Panc1 (cell line): Measurements from ENCODE around the gene MRM1. TPM values are rescaled to one million over a fixed set of nuclear protein-coding genes. Genes with fewer than 3 reads are reported as not detected.

Experiments
- ATAC-seq: fragments of 200-7000 bp; cut with Tn5 transposase; 2 replicates; pipeline ENCODE4 v1.9.1; 2020; ENCODE audit warnings: mild to moderate bottlenecking, moderate library complexity
- BruUV-seq: library from RNA; stranded (reverse); fragments of 400-500 nt; replicated peaks from 2 replicates; lab custom pipeline; 2021; lab: Mats Ljungman, UMichigan
- CTCF ChIA-PET: fragments of 300-600 bp; sonication (Branson Sonifier 250); formaldehyde crosslinking; loops from one replicate; lab custom pipeline; 2022; ENCODE audit warnings: antibody characterized with exemption; lab: Charles Lee
- POLR2A ChIA-PET: fragments of 300-600 bp; sonication (Branson Sonifier 250); formaldehyde crosslinking; loops from one replicate; lab custom pipeline; 2022; ENCODE audit warnings: antibody characterized with exemption; lab: Charles Lee
- DNase-seq: peaks from one replicate; pipeline ENCODE4 v3.0.0-alpha.2; 2010; ENCODE audit warnings: low read depth, low spot score
- H3K27ac ChIP-seq: 2 replicates; pipeline ENCODE4 v1.5.1; 2011; ENCODE audit warnings: mild to moderate bottlenecking, low read length, inconsistent platforms
- H3K27me3 ChIP-seq: fragments of 200-500 bp; sonication (Bioruptor generic); 2 replicates; pipeline ENCODE4 v1.6.0; 2014; ENCODE audit warnings: low read length, inconsistent platforms; ENCODE audit not compliant: control insufficient read depth, insufficient read depth
- H3K36me3 ChIP-seq: fragments of 200-500 bp; sonication (Bioruptor generic); 2 replicates; pipeline ENCODE4 v1.5.1; 2014; ENCODE audit warnings: inconsistent platforms, mild to moderate bottlenecking, low read length, moderate library complexity; ENCODE audit not compliant: control insufficient read depth, insufficient read depth
- H3K4me1 ChIP-seq: 2 replicates; pipeline ENCODE4 v1.5.1; 2011; ENCODE audit warnings: inconsistent platforms, mild to moderate bottlenecking, low read length, moderate library complexity; ENCODE audit not compliant: control insufficient read depth, insufficient read depth
- H3K4me3 ChIP-seq, 2 experiments: 2 replicates each; pipeline ENCODE4 v1.5.1; 2011 to 2012; ENCODE audit warnings: low read depth in 2 of 2, low read length in 2 of 2, mild to moderate bottlenecking in 2 of 2, inconsistent platforms in 1 of 2, moderate library complexity in 1 of 2
- H3K9me3 ChIP-seq: fragments of 200-500 bp; sonication (Bioruptor generic); 2 replicates; pipeline ENCODE4 v1.5.1; 2014; ENCODE audit warnings: low read depth, mild to moderate bottlenecking, inconsistent platforms, low read length, moderate library complexity; ENCODE audit not compliant: control insufficient read depth, insufficient read depth
- CTCF ChIP-seq: fragments of 450-650 bp; IDR thresholded peaks from 2 replicates; pipeline ENCODE4 v1.5.1; 2017; ENCODE audit warnings: mild to moderate bottlenecking
- POLR2AphosphoS5 ChIP-seq: IDR thresholded peaks from 2 replicates; pipeline ENCODE4 v1.6.1; 2012; ENCODE audit warnings: mild to moderate bottlenecking, low read depth, low read length, moderate library complexity
- SIN3A ChIP-seq: IDR thresholded peaks from 2 replicates; pipeline ENCODE4 v1.6.1; 2012; ENCODE audit warnings: low read depth, mild to moderate bottlenecking, low read length, moderate library complexity, borderline replicate concordance; ENCODE audit not compliant: insufficient read depth
- TCF7L2 ChIP-seq: IDR thresholded peaks from 2 replicates; pipeline ENCODE4 v1.6.1; 2011; ENCODE audit warnings: mild to moderate bottlenecking, low read depth, low read length, inconsistent platforms
- in situ Hi-C: cut with HindIII; loops from 2 replicates; pipeline ENCODE4 v1.10.0; 2016; ENCODE audit warnings: low sequenced_read_pairs, low pct_unique_long_range_greater_than_20kb
- intact Hi-C: fragments of 100-400 bp; cut with micrococcal nuclease; formaldehyde crosslinking; loops from one replicate; pipeline ENCODE4 v1.10.0; 2022; ENCODE audit not compliant: unreplicated experiment
- total RNA-seq: library from RNA; stranded (reverse); gene quantifications from one replicate; pipeline ENCODE4 v1.2.1, GENCODE V29; 2021; ENCODE audit not compliant: unreplicated experiment
- TF ChIP-seq, protein P1 (sequence below), 2 experiments: IDR thresholded peaks; 2 replicates each; pipeline ENCODE4 v1.6.1; 2011 to 2012; ENCODE audit warnings: low read depth in 2 of 2, control low read depth in 1 of 2, low read length in 1 of 2, mild to moderate bottlenecking in 1 of 2, moderate library complexity in 1 of 2; ENCODE audit not compliant: insufficient read depth in 1 of 2

The MRM1 gene
- total RNA-seq, 1 experiment from 2014 or later, result 7.8 TPM

GRCh38 chr17:36612323-36612722 lies 10.9 kb downstream of the MRM1 start:
- no peak overlapping the region for H3K27ac ChIP-seq
- no peaks in the 10 kb centered on the region for H3K27me3 ChIP-seq
- intact Hi-C loops, result no loop called here
- no peak for TF ChIP-seq TCF7L2
- no peak for TF ChIP-seq SIN3A
- no peak for TF ChIP-seq POLR2AphosphoS5
- TF ChIP-seq CTCF, result no peak
- TF ChIP-seq, protein P1, sequence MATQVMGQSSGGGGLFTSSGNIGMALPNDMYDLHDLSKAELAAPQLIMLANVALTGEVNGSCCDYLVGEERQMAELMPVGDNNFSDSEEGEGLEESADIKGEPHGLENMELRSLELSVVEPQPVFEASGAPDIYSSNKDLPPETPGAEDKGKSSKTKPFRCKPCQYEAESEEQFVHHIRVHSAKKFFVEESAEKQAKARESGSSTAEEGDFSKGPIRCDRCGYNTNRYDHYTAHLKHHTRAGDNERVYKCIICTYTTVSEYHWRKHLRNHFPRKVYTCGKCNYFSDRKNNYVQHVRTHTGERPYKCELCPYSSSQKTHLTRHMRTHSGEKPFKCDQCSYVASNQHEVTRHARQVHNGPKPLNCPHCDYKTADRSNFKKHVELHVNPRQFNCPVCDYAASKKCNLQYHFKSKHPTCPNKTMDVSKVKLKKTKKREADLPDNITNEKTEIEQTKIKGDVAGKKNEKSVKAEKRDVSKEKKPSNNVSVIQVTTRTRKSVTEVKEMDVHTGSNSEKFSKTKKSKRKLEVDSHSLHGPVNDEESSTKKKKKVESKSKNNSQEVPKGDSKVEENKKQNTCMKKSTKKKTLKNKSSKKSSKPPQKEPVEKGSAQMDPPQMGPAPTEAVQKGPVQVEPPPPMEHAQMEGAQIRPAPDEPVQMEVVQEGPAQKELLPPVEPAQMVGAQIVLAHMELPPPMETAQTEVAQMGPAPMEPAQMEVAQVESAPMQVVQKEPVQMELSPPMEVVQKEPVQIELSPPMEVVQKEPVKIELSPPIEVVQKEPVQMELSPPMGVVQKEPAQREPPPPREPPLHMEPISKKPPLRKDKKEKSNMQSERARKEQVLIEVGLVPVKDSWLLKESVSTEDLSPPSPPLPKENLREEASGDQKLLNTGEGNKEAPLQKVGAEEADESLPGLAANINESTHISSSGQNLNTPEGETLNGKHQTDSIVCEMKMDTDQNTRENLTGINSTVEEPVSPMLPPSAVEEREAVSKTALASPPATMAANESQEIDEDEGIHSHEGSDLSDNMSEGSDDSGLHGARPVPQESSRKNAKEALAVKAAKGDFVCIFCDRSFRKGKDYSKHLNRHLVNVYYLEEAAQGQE (IDR thresholded peaks at IDR 0.05; ENCODE audit: insufficient read depth in 1 of 2, low read depth in 2 of 2, low read length in 1 of 2), result no peak
- in situ Hi-C loops, result no loop called here
- no peaks in the 10 kb centered on the region for H3K9me3 ChIP-seq
- DNase-seq, result no peak
- H3K4me3 ChIP-seq, result no peak overlapping the region
- no TSS peak for BruUV-seq
- no peak for ATAC-seq
- POLR2A ChIA-PET, result no interaction called here
- no peaks in the 10 kb centered on the region for H3K36me3 ChIP-seq
- no peaks in the 10 kb centered on the region for H3K4me1 ChIP-seq
- CTCF ChIA-PET, result no interaction called here

DNA sequence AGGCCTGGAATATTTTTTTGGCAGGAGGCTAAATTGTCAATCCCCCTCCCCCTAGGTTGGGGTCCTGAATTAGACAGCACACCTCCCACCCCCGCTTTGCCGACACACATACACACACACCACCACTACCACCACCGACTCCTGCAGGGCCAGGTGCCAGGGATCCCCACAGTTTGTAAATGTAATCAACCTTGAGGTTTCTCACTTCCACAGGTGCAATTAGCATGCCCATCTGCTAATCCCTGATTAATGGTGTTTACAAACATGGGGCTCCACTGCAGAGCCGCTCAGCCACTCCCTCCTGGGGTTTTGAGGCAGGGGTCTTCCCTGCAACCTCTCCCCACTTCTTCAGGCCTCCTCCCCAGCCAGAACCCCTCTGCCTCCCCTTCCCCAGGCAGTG lies 11.8 kb downstream of the MRM1 start:
- Histone ChIP-seq H3K36me3 (no peaks in the 10 kb centered on the region), H3K27me3 (no peaks in the 10 kb centered on the region), H3K27ac (no peak overlapping the region), H3K4me3 (no peak overlapping the region), H3K9me3 (no peaks in the 10 kb centered on the region), H3K4me1 (no peaks in the 10 kb centered on the region)
- TF ChIP-seq, protein P1 (IDR thresholded peaks at IDR 0.05; ENCODE audit: insufficient read depth in 1 of 2, low read depth in 2 of 2, low read length in 1 of 2), result no peak
- TF ChIP-seq CTCF (no peak), TCF7L2 (no peak), POLR2AphosphoS5 (no peak), SIN3A (no peak)
- in situ Hi-C loops, result no loop called here
- no TSS peak for BruUV-seq
- no peak for ATAC-seq
- ChIA-PET CTCF (no interaction called here), POLR2A (no interaction called here)
- DNase-seq, result no peak
- intact Hi-C loops, result no loop called here
